Parathyroid adenoma (tissue), 2 donors: ENCODE data around the gene TNPO1.

Source experiments
- H2AFZ ChIP-seq: fragments of 300-600 bp; sonication (generic); one replicate; pipeline ENCODE4 v1.7.0; 2017; ENCODE audit warnings: antibody characterized with exemption, mild to moderate bottlenecking
- H3K27ac ChIP-seq: fragments of 300-600 bp; sonication (generic); one replicate; pipeline ENCODE4 v1.7.0; 2017
- H3K27me3 ChIP-seq: fragments of 300-600 bp; sonication (generic); one replicate; pipeline ENCODE4 v1.7.0; 2017; ENCODE audit warnings: low read length; ENCODE audit not compliant: control insufficient read depth, insufficient read depth
- H3K36me3 ChIP-seq: fragments of 300-600 bp; sonication (generic); one replicate; pipeline ENCODE4 v1.7.0; 2017; ENCODE audit warnings: low read length; ENCODE audit not compliant: control insufficient read depth, insufficient read depth
- H3K4me1 ChIP-seq: fragments of 300-600 bp; sonication (generic); one replicate; pipeline ENCODE4 v1.7.0; 2017; ENCODE audit warnings: control low read depth
- H3K4me2 ChIP-seq: fragments of 300-600 bp; sonication (generic); one replicate; pipeline ENCODE4 v1.7.0; 2017; ENCODE audit warnings: low read length
- H3K4me3 ChIP-seq: fragments of 300-600 bp; sonication (generic); one replicate; pipeline ENCODE4 v1.7.0; 2017; ENCODE audit warnings: low read depth, low read length
- H3K79me2 ChIP-seq: fragments of 300-600 bp; sonication (generic); one replicate; pipeline ENCODE4 v1.7.0; 2017; ENCODE audit warnings: control low read depth
- H3K9ac ChIP-seq: fragments of 300-600 bp; sonication (generic); one replicate; pipeline ENCODE4 v1.7.0; 2017; ENCODE audit warnings: mild to moderate bottlenecking
- H3K9me3 ChIP-seq: fragments of 300-600 bp; sonication (generic); one replicate; pipeline ENCODE4 v1.7.0; 2017; ENCODE audit warnings: low read length; ENCODE audit not compliant: control insufficient read depth
- TF ChIP-seq, protein P1 (sequence below): fragments of 300-600 bp; sonication (generic); IDR thresholded peaks from one replicate; pipeline ENCODE4 v1.7.0; 2017; ENCODE audit warnings: antibody characterized with exemption, mild to moderate bottlenecking
- donor health status: primary hyperparathyroidism.

TNPO1 gene

DNA sequence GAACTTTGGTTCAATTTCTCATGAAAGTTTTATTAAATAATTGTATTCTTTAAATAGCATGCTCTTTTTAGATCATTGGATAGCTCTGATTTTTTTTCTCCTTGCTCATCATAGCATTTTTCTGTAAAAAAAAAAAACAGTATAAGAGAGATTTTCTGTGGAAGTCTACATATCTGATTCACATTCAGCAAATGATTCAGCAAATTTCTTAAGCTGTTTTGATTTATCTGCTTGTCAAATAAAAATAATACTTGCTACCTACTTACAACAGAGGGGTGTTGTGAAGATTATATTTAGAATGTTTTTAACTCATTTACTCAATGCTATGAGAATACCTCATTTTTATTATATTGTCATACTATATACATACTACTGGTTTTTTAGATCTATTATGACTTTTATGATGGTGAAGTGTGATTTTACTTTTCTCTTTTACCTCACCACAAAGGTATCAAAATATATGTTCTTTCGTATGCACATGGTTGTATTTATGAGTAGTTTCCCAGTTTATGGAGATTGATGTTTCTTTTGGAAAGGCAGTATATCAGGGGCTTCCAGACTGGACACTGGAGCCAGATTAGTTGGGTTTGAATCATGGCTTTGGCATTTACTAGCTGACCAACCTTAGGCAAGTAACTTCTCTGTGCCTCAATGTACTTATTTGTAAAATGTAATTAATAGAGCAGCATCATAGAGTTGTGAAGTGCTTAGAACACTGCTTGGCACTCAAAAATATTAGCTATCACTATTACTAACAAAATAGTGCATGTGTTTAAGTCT lies 25.5 kb downstream of the TNPO1 start:
- TF ChIP-seq, protein P1, sequence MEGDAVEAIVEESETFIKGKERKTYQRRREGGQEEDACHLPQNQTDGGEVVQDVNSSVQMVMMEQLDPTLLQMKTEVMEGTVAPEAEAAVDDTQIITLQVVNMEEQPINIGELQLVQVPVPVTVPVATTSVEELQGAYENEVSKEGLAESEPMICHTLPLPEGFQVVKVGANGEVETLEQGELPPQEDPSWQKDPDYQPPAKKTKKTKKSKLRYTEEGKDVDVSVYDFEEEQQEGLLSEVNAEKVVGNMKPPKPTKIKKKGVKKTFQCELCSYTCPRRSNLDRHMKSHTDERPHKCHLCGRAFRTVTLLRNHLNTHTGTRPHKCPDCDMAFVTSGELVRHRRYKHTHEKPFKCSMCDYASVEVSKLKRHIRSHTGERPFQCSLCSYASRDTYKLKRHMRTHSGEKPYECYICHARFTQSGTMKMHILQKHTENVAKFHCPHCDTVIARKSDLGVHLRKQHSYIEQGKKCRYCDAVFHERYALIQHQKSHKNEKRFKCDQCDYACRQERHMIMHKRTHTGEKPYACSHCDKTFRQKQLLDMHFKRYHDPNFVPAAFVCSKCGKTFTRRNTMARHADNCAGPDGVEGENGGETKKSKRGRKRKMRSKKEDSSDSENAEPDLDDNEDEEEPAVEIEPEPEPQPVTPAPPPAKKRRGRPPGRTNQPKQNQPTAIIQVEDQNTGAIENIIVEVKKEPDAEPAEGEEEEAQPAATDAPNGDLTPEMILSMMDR = no peak
- Histone ChIP-seq H3K27me3 (no peaks in the 10 kb centered on the region), H2AFZ (no peak overlapping the region), H3K4me1 (peaks cover 7% of the 10 kb centered on the region), H3K9me3 (no peaks in the 10 kb centered on the region), H3K4me3 (no peak overlapping the region), H3K36me3 (no peaks in the 10 kb centered on the region), H3K4me2 (no peak overlapping the region), H3K27ac (no peak overlapping the region), H3K9ac (no peak overlapping the region), H3K79me2 (peaks cover 20% of the 10 kb centered on the region)

DNA sequence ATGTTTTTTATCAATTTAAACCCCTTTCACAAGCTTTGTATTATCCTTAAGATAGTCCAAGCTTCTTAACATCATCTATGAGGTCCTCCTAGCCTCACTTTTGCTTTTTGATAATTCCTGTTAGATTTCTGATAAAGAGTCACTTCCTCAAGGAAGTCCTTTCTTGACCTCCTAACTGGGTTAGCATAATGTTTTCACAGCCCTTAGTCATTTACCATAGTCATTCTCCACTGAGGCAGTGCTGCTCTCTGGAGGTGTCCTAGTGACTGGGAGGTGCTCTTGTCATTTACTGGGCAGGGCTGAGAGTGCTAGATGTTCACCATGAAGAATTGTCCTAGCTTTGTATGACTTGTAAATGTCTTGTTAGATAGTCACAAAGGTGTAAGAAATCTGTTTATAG lies 26.4 kb downstream of the TNPO1 start:
- H3K4me2 ChIP-seq = no peak overlapping the region
- no peak overlapping the region for H2AFZ ChIP-seq
- H3K79me2 ChIP-seq = peaks cover 25% of the 10 kb centered on the region
- no peak overlapping the region for H3K4me3 ChIP-seq
- no peaks in the 10 kb centered on the region for H3K36me3 ChIP-seq
- H3K4me1 ChIP-seq = peaks cover 12% of the 10 kb centered on the region
- no peaks in the 10 kb centered on the region for H3K9me3 ChIP-seq
- no peak overlapping the region for H3K27ac ChIP-seq
- no peak overlapping the region for H3K9ac ChIP-seq
- TF ChIP-seq, protein P1 = no peak
- no peaks in the 10 kb centered on the region for H3K27me3 ChIP-seq

DNA sequence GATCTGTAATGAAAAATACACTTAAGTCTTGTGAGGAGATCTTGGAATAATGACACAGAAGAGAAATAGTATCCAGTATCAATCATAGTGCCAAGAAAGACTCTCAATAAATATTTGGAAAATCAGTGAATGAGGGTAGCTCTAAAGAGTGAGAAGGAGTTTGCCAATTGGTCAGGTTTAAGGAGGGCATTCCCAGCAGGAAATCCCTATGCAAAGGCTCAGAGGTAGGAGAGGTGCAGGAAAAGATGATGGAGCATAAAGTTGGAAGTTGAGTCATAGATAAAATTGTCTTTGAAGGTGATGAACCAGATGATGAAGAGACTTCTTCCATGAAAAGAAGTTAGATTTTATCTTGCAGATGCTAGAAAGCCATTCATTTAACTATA lies 27.8 kb downstream of the TNPO1 start:
- peaks cover 12% of the 10 kb centered on the region for H3K4me1 ChIP-seq
- H3K4me3 ChIP-seq = no peak overlapping the region
- no peak overlapping the region for H3K4me2 ChIP-seq
- H3K79me2 ChIP-seq = peaks cover 27% of the 10 kb centered on the region
- no peaks in the 10 kb centered on the region for H3K9me3 ChIP-seq
- no peak overlapping the region for H3K27ac ChIP-seq
- TF ChIP-seq, protein P1 = no peak
- H3K36me3 ChIP-seq = no peaks in the 10 kb centered on the region
- H3K9ac ChIP-seq = no peak overlapping the region
- no peaks in the 10 kb centered on the region for H3K27me3 ChIP-seq
- no peak overlapping the region for H2AFZ ChIP-seq

DNA sequence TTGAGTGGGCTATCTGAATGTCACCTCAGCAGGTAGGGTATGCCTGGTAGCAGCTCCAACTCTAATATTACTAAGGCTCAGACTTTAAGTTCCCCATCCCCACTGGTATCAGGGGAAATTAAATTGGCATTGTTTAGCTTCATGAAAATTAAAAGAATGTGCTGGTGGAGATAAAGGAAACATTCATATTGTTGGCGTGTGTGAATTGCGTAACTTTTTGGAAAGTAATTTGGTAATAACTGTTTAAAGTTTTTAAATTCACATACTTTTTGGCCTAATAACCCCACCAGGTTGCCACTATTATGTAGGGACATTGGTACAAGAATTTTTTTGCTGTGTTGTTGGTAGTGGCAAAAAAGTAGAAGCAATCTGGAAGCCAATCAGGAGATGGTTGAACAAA lies 29.4 kb downstream of the TNPO1 start:
- TF ChIP-seq, protein P1 = no peak
- Histone ChIP-seq H3K4me2 (no peak overlapping the region), H3K9me3 (no peaks in the 10 kb centered on the region), H3K27ac (no peak overlapping the region), H3K9ac (no peak overlapping the region), H3K4me1 (peaks cover 18% of the 10 kb centered on the region), H3K4me3 (no peak overlapping the region), H3K79me2 (peaks cover 23% of the 10 kb centered on the region), H3K27me3 (no peaks in the 10 kb centered on the region), H2AFZ (no peak overlapping the region), H3K36me3 (no peaks in the 10 kb centered on the region)

DNA sequence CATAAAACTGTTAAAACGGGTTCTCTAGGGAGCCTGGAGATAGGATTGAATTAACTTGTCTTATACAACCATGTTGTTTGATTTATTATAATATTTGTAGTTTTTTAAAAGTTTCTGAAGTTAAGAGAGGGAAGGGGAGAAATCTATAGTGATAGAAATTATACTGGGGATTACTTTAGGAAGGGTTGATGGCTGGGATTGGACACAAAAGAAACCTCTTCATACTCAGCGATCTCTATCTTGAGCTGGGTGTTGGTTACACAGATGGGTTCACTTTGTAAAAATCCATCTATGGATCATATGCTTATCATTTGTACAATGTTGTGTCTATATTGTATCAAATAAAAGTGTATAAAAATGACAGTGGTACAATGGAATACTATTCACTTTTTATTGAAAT lies 30.0 kb downstream of the TNPO1 start:
- TF ChIP-seq, protein P1 = no peak
- H3K27ac ChIP-seq = no peak overlapping the region
- H3K4me1 ChIP-seq = peaks cover 18% of the 10 kb centered on the region
- no peaks in the 10 kb centered on the region for H3K27me3 ChIP-seq
- no peak overlapping the region for H3K4me3 ChIP-seq
- H3K9me3 ChIP-seq = no peaks in the 10 kb centered on the region
- no peak overlapping the region for H2AFZ ChIP-seq
- no peak overlapping the region for H3K4me2 ChIP-seq
- peaks cover 21% of the 10 kb centered on the region for H3K79me2 ChIP-seq
- no peaks in the 10 kb centered on the region for H3K36me3 ChIP-seq
- no peak overlapping the region for H3K9ac ChIP-seq
